ENCODE measurements around the gene BEST1. TPM values are rescaled to one million over a fixed set of nuclear protein-coding genes. Genes with fewer than 3 reads are reported as not detected.

The BEST1 gene
- total and polyA plus RNA-seq, 2 of the 13 experiments (the other 11 are each of a cell fraction or from before 2014, with no cell fraction given) = 0.09 to 0.65 TPM

GRCh38 chr11:61961570-61962212 lies 11.5 kb downstream of the BEST1 start (continued):
- TF ChIP-seq HDAC1 (CRISPR knock-in tag; IDR thresholded peaks at IDR 0.05) (0 out of 2 replicates have a peak, but pooled peaks have one; percentile 19), EHMT2 (IDR thresholded peaks at IDR 0.05; ENCODE audit: borderline replicate concordance, low read depth, low read length) (no peak), SRF (IDR thresholded peaks at IDR 0.05; ENCODE audit: low read depth, low read length) (peak; percentile 34; the same call in 1 of the 2 replicates), HIC2 (CRISPR knock-in tag; IDR thresholded peaks at IDR 0.05; ENCODE audit: low read depth) (0 out of 2 replicates have a peak, but pooled peaks have one; percentile 25), SMYD3 (CRISPR knock-in tag; IDR thresholded peaks at IDR 0.05) (0 out of 2 replicates have a peak, but pooled peaks have one; percentile 42), ZNF17 (CRISPR knock-in tag; IDR thresholded peaks at IDR 0.05) (no peak), SAP130 (CRISPR knock-in tag; IDR thresholded peaks at IDR 0.05; ENCODE audit: low read depth) (peak; percentile 43; the same call in 1 of the 2 replicates), ZMAT3 (CRISPR knock-in tag; conservative IDR thresholded peaks at IDR 0.05) (no peak), SP1 (IDR thresholded peaks at IDR 0.05) (no peak), SP1 (CRISPR knock-in tag; IDR thresholded peaks at IDR 0.05) (no peak), ZMYM2 (CRISPR knock-in tag; IDR thresholded peaks at IDR 0.05) (0 out of 2 replicates have a peak, but pooled peaks have one; percentile 39), ZNF556 (CRISPR knock-in tag; IDR thresholded peaks at IDR 0.05; ENCODE audit: borderline replicate concordance) (peak; percentile 30; the same call in 1 of the 2 replicates), NCOA2 (CRISPR knock-in tag; IDR thresholded peaks at IDR 0.05) (no peak)
